ENCODE data around the gene GABBR2. TPM values are rescaled to one million over a fixed set of nuclear protein-coding genes. Genes with fewer than 3 reads are reported as not detected.

Gene GABBR2
- total and polyA plus RNA-seq, 2 of the 8 experiments (the other 6 are each of a cell fraction or from before 2014, with no cell fraction given) = 0.50 to 1.2 TPM

GRCh38 chr9:98284754-98285153 lies 424.0 kb downstream of the GABBR2 start:
- peaks cover 0 to 2% (median 0%) of the 10 kb centered on the region in 4 experiments; a peak in 2 of 7 replicates for H3K27me3 ChIP-seq (replicated peaks in 1 of 4; ENCODE audit: control insufficient read depth in 3 of 4, extremely low read depth in 1 of 4, insufficient read depth in 3 of 4, low read length in 3 of 4)
- H3K27ac ChIP-seq (ENCODE audit: low read depth, low read length) = no peak overlapping the region
- no peaks in the 10 kb centered on the region for H3K23me2 ChIP-seq (ENCODE audit: low read depth, low read length)
- H3K18ac ChIP-seq (ENCODE audit: extremely low read depth, low read length) = no peak overlapping the region
- H2BK5ac ChIP-seq (ENCODE audit: low read depth, low read length) = no peak overlapping the region
- ChIA-PET POLR2A (ENCODE audit: partially characterized antibody) (no interaction called here), CTCF (ENCODE audit: partially characterized antibody) (interaction anchor here (1.4 to 1.5 kb wide), 2 partner anchors 18 to 74 kb away, joined by 3 read pairs; no protein-coding TSS in a partner anchor)
- no peak overlapping the region for H2BK12ac ChIP-seq (ENCODE audit: low read depth, low read length)
- no peak overlapping the region for H3K4me3 ChIP-seq (ENCODE audit: extremely low read depth in 1 of 4, insufficient read depth in 2 of 4, low read depth in 3 of 4, low read length in 4 of 4)
- FAIRE-seq = no peak
- no peak overlapping the region for H4K91ac ChIP-seq (replicated peaks; ENCODE audit: insufficient read length, low read length)
- no peak overlapping the region for H2AK5ac ChIP-seq (ENCODE audit: low read depth, low read length)
- no peak overlapping the region for H2AFZ ChIP-seq (ENCODE audit: low read length)
- H3K14ac ChIP-seq (ENCODE audit: insufficient read length) = no peak overlapping the region
- DNase-seq (ENCODE audit: low read depth in 1 of 2, low spot score in 2 of 2) = no peak
- no peaks in the 10 kb centered on the region for H3K79me1 ChIP-seq (ENCODE audit: low read depth, low read length)
- no peak overlapping the region for H3K9ac ChIP-seq (replicated peaks in 1 of 4; ENCODE audit: extremely low read depth in 1 of 4, low read depth in 3 of 4, low read length in 3 of 4)
- no peak overlapping the region for H3K4ac ChIP-seq (replicated peaks; ENCODE audit: insufficient read length, low read depth, low read length)
- no peak overlapping the region for H2BK20ac ChIP-seq (ENCODE audit: low read length)
- no peak overlapping the region for H4K8ac ChIP-seq (ENCODE audit: extremely low read depth, insufficient read depth, low read length)
- no peak overlapping the region for H3K4me2 ChIP-seq (ENCODE audit: insufficient read depth in 1 of 2, low read depth in 2 of 2, low read length in 2 of 2)
- H3K56ac ChIP-seq (replicated peaks; ENCODE audit: insufficient read length, low read depth, low read length) = no peak overlapping the region
- no peak overlapping the region for H4K5ac ChIP-seq (ENCODE audit: insufficient read length, low read depth, low read length)
- no peak overlapping the region for H2BK15ac ChIP-seq (ENCODE audit: low read length)
- no peak overlapping the region for H3K23ac ChIP-seq (ENCODE audit: insufficient read length)
- no peaks in the 10 kb centered on the region for H3K79me2 ChIP-seq (ENCODE audit: control insufficient read depth in 1 of 2, insufficient read depth in 2 of 2, low read length in 2 of 2)
- 85% methylated on average over 3 of the region's 3 CpGs; no CpG with 5 or more reads in 1 of the 2 experiments for WGBS, 2 experiments (ENCODE audit: extremely low coverage in 1 of 2, insufficient coverage in 1 of 2, insufficient read length in 1 of 2, insufficient replicate concordance in 2 of 2, low coverage in 1 of 2, low lambda C conversion rate in 2 of 2, missing lambda C conversion rate in 1 of 2)
- H4K20me1 ChIP-seq (replicated peaks in 1 of 2; ENCODE audit: control insufficient read depth in 1 of 2, insufficient read depth in 2 of 2, low read length in 2 of 2) = no peaks in the 10 kb centered on the region
- no peak overlapping the region for H2BK120ac ChIP-seq (replicated peaks; ENCODE audit: low read depth, low read length)
- no peaks in the 10 kb centered on the region for H3K4me1 ChIP-seq (replicated peaks in 1 of 4; ENCODE audit: control insufficient read depth in 3 of 4, insufficient read depth in 4 of 4, low read length in 3 of 4)
- H3K9me3 ChIP-seq (ENCODE audit: insufficient read depth in 2 of 2, low read depth in 1 of 2, low read length in 1 of 2) = no peaks in the 10 kb centered on the region
- H3K36me3 ChIP-seq (ENCODE audit: control insufficient read depth in 2 of 4, insufficient read depth in 4 of 4, low read length in 3 of 4) = no peaks in the 10 kb centered on the region
- no peak for TF ChIP-seq PHF8 (conservative IDR thresholded peaks at IDR 0.05; ENCODE audit: low read depth, low read length)
- TF ChIP-seq USF2 (IDR thresholded peaks at IDR 0.05; ENCODE audit: low read length) = no peak
- no peak for TF ChIP-seq POLR2AphosphoS5 (IDR thresholded peaks at IDR 0.05; ENCODE audit: low read depth, low read length)
- TF ChIP-seq TBP (IDR thresholded peaks at IDR 0.05; ENCODE audit: low read depth, low read length) = no peak
- TF ChIP-seq CBX8 (IDR thresholded peaks at IDR 0.05; ENCODE audit: borderline replicate concordance, low read depth, low read length) = no peak
- TF ChIP-seq ZNF274 (IDR thresholded peaks at IDR 0.05; ENCODE audit: borderline replicate concordance, extremely low read depth, low read length) = no peak
- TF ChIP-seq POLR2A (IDR thresholded peaks at IDR 0.05; ENCODE audit: control extremely low read depth in 1 of 2, low read depth in 2 of 2, low read length in 2 of 2) = no peak
- TF ChIP-seq SAP30 (IDR thresholded peaks at IDR 0.05; ENCODE audit: insufficient read depth, insufficient replicate concordance, low read length) = no peak
- TF ChIP-seq CBX5 (IDR thresholded peaks at IDR 0.05; ENCODE audit: low read depth, low read length) = no peak
- TF ChIP-seq ATF3 (IDR thresholded peaks at IDR 0.05; ENCODE audit: insufficient read depth, low read depth, low read length) = no peak
- no peak for TF ChIP-seq SIN3A (conservative IDR thresholded peaks at IDR 0.05 in 1 of 2, IDR thresholded peaks at IDR 0.05 in 1 of 2; ENCODE audit: low read depth in 1 of 2, low read length in 2 of 2)
- no peak for TF ChIP-seq RXRA (IDR thresholded peaks at IDR 0.05; ENCODE audit: insufficient read depth, low read depth, low read length)
- TF ChIP-seq RBBP5 (IDR thresholded peaks at IDR 0.05; ENCODE audit: borderline replicate concordance, low read depth, low read length) = no peak

Measured in H1 (cell line).